ENCODE results near the gene CERK. TPM values are rescaled to one million over a fixed set of nuclear protein-coding genes. Genes with fewer than 3 reads are reported as not detected.
A peak's percentile ranks its signal among the peaks of the same experiment; 100 is the strongest.

CERK gene
- total RNA-seq, 3 donors from 2014 or later, result 23.3 to 37.3 (median 26.5) TPM

GRCh38 chr22:46673662-46674236, 64.3 kb downstream of the CERK start:
- H3K4me1 ChIP-seq, result no peaks in the 10 kb centered on the region
- no peaks in the 10 kb centered on the region for H3K27me3 ChIP-seq
- H3K27ac ChIP-seq, result peak overlapping the region in 1 of 2 donors; percentile 52
- no peak for DNase-seq (ENCODE audit: low spot score in 2 of 2)
- intact Hi-C loops (cut with DNase I; ENCODE audit: low total_unique reads), result loop anchor here (1.0 to 10.0 kb wide), 2 partner anchors 19 to 89 kb away; no protein-coding TSS in a partner anchor
- H3K4me3 ChIP-seq, result peak overlapping the region in 1 of 3 donors; percentile 39
- H3K9me3 ChIP-seq, result no peaks in the 10 kb centered on the region
- H3K36me3 ChIP-seq, result no peaks in the 10 kb centered on the region
- TF ChIP-seq POLR2A (IDR thresholded peaks at IDR 0.05) (no peak), POLR2AphosphoS5 (IDR thresholded peaks at IDR 0.05) (no peak), CTCF (IDR thresholded peaks at IDR 0.05) (no peak)

GRCh38 chr22:46673205-46673604, 64.8 kb downstream of the CERK start:
- no peak for DNase-seq (ENCODE audit: low spot score in 2 of 2)
- Histone ChIP-seq H3K4me1 (no peaks in the 10 kb centered on the region), H3K27ac (peak overlapping the region in 1 of 2 donors; percentile 52), H3K9me3 (no peaks in the 10 kb centered on the region), H3K4me3 (no peak overlapping the region), H3K27me3 (no peaks in the 10 kb centered on the region), H3K36me3 (no peaks in the 10 kb centered on the region)
- no peak for TF ChIP-seq POLR2AphosphoS5 (IDR thresholded peaks at IDR 0.05)
- TF ChIP-seq POLR2A (IDR thresholded peaks at IDR 0.05), result no peak
- no peak for TF ChIP-seq CTCF (IDR thresholded peaks at IDR 0.05)
- intact Hi-C loops (cut with DNase I; ENCODE audit: low total_unique reads), result loop anchor here (1.0 to 10.0 kb wide), 2 partner anchors 19 to 88 kb away; no protein-coding TSS in a partner anchor

- DNase-seq (ENCODE audit: low spot score in 2 of 2), result no peak
- Histone ChIP-seq H3K4me1 (no peaks in the 10 kb centered on the region), H3K27ac (no peak overlapping the region), H3K36me3 (no peaks in the 10 kb centered on the region), H3K9me3 (no peaks in the 10 kb centered on the region), H3K27me3 (no peaks in the 10 kb centered on the region), H3K4me3 (no peak overlapping the region)
- no peak for TF ChIP-seq CTCF (IDR thresholded peaks at IDR 0.05)
- intact Hi-C loops (cut with DNase I; ENCODE audit: low total_unique reads), result loop anchor here (1.0 to 10.0 kb wide), 2 partner anchors 18 to 88 kb away; no protein-coding TSS in a partner anchor
These were observed 65.3 kb downstream of the CERK start for GRCh38 chr22:46672731-46673130.

- DNase-seq (ENCODE audit: low spot score in 2 of 2), result no peak
- Histone ChIP-seq H3K4me1 (no peaks in the 10 kb centered on the region), H3K4me3 (no peak overlapping the region), H3K27ac (no peak overlapping the region), H3K36me3 (no peaks in the 10 kb centered on the region), H3K9me3 (no peaks in the 10 kb centered on the region), H3K27me3 (no peaks in the 10 kb centered on the region)
- TF ChIP-seq POLR2A (IDR thresholded peaks at IDR 0.05) (no peak), CTCF (IDR thresholded peaks at IDR 0.05) (no peak), POLR2AphosphoS5 (IDR thresholded peaks at IDR 0.05) (no peak)
- intact Hi-C loops (cut with DNase I; ENCODE audit: low total_unique reads), result loop anchor here (10.0 kb wide), 1 partner anchor 87 kb away; no protein-coding TSS in a partner anchor
These were observed 66.1 kb downstream of the CERK start for GRCh38 chr22:46671824-46672432.

GRCh38 chr22:46669201-46669600, 68.9 kb downstream of the CERK start:
- intact Hi-C loops (cut with DNase I; ENCODE audit: low total_unique reads), result no loop called here
- H3K4me3 ChIP-seq, result no peak overlapping the region
- H3K4me1 ChIP-seq, result no peaks in the 10 kb centered on the region
- H3K27me3 ChIP-seq, result no peaks in the 10 kb centered on the region
- no peak for TF ChIP-seq CTCF (IDR thresholded peaks at IDR 0.05)
- no peaks in the 10 kb centered on the region for H3K36me3 ChIP-seq
- no peaks in the 10 kb centered on the region for H3K9me3 ChIP-seq
- H3K27ac ChIP-seq, result no peak overlapping the region
- no peak for DNase-seq (ENCODE audit: low spot score in 2 of 2)
